Activated CD8-positive, alpha-beta memory T cell treated with anti-CD3 and anti-CD28 coated beads, Interleukin-2, amount 50 U/mL, for 24 hours (primary cell): ENCODE data around the gene GHRL.

Source experiments
- DNase-seq: peaks from one replicate; pipeline ENCODE4 v3.0.0-alpha.2; 2020; ENCODE audit errors: extremely low read depth

Gene GHRL

DNA sequence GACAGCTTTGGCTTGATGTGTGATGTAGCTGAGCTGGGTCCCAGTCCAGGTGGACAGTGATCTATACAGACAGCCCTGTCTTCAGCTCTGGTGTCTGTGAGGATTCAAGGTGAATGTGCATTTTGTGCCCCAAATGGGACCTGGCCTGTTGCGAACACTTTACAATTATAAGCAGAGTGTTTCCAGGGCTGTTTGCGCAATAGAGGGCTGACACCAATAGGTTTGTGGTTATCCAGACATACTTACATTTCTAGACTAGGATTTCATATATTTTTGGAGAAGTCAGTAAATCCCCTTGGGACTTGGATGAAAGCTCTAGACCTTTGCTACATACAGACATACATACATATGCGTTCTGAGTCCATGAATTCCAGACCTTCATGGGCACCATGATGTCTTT is 48.7 kb downstream of the GHRL start:
- no peak for DNase-seq

DNA sequence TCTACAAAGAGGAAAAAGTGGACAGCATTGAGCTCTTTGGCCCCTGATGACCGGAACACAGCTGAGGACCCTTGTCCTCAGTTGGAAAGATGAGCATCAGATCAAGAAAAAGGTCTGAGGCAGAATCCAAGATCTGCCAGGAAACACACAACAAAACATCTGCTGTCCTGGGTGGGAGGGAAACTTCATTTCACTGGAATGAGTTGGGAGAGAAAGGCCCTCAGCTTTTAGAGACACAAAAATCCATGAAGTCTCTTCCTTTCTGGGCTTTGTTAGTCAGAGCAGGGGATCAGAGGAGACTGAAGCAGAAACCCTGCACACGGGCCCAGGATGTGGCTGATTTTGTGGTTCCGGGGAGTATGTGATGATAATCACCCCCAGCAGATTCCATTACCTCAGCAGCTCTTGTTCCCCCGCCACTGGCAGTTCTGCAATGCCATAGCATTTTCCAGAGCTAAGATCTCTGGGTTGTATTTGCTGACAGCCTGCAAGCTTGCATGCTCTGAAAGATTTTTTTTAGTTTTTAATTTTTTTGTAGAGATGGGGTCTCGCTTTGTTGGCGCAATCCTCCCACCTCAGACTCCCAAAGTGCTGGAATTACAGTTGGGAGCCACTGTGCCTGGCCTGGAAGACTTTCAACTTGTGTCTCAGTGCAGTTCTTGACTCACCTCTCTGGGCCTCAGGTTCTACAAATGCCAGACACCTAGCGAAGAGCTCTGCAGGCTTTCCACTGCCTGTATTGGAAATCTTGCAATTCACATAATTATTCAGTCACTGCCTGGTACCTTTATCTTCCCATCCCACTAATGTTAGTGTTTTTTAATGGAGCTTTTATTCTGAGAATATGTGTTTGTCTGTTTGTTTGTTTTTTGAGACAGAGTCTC is 50.3 kb downstream of the GHRL start:
- no peak for DNase-seq

DNA sequence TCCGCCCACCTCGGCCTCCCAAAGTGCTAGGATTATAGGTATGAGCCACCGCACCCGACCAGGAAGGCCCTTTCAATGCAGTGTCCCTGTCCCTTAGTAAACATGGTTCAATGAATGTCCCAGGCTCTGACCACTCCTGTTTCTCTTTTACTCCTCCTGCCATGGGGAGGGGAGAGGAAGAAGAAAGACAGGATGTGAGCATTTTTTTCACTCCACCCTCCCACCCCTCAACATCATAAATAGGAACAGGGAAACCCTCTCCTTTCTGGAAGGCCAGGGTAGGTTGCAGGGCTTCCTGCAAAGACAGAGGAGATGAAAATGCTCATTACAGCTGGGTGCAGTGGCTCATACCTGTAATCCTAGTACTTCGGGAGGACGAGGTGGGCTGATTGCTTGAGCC is 51.9 kb downstream of the GHRL start:
- no peak for DNase-seq

DNA sequence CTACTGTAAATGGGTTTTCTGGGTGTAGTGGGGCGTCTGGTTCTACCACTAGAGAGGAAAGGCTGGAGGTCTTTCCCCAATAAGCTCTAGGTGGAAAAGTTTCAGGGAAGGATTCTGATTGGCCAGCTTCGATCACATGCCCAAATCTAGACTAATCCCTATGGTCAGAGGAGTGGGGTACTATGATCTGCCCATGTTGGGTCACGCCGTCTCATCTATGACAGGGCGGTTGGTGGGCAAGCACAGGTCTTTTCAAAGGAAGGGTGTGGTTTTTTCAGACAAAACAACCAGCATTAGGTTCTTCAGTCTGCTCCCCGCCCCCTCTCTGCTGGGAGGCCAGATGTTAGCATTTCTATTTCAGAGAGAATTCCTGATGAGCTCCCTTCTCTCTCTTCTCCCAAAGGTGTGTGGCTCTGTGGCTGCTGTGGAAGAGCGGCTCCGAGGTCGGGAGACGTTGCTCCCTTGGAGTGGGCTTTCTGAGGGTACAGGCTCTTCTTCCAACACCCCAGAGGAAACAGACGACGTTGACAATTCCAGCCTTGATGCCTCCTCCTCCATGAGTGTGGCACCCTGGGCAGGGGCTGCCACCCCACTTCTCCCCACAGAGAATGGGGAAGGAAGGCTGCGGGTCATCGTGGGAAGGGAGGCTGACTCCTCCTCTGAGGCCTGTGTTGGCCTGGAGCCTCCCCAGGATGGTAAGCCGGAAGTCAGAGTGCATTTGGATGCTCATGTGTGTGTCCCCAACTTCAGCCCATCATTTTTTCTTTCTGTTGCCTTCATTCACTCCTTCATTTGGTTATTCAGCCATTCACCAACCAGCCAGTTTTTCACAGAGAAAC is 54.2 kb downstream of the GHRL start:
- DNase-seq, result no peak
